IPS-NIHi11 (cell line): ENCODE data around the gene KIR2DL3.

ENCODE experiments used
- DNase-seq: peaks from one replicate; pipeline ENCODE4 v3.0.0; 2012; ENCODE audit warnings: mixed read lengths, low spot score

The KIR2DL3 gene

DNA sequence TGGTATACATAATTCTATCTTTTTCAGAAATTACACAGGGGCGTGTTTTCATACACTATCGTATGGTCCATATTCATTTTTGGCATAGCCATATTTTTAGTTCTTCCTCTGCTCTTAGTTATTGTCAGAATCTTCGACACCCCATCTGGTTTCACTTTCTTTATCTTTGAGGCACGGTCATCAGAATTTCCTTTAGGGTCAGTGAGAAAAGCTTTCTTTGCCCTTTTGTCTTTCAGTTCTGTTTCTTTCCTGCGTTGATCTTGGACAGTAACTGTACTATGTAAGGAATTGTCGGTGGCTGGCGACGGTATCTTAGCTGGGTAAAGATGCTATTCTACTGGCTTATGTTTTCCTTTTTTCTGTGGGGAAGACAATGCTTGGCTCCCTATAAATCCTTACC lies 54.5 kb downstream of the KIR2DL3 start:
- no peak for DNase-seq

DNA sequence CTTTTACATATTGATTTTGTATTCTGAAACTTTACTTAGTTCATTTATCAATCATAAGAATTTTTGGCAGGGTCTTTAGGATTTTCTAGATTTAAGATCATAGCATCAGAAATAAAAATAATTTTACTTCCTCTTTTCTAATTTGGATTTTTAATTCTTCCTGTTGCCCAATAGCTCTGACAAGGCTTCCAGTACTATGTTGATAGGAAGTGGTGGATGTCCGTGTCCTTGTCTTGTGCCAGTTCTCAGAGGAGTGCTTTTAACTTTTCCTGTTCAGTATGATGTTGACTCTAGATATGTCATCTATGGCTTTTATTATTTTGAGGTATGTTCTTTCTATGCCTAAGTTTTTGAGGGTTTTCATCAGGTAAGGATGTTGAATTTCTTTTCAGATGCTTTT lies 57.4 kb downstream of the KIR2DL3 start:
- no peak for DNase-seq
